WERI-Rb-1 (cell line): ENCODE measurements around the gene DRICH1.
"Not testable (repeated sequence)": the region's sequence is repeated elsewhere in the genome, so short reads cannot be mapped to it uniquely, and the experiment has no call there.

Experiments used
- DNase-seq: peaks from one replicate; pipeline ENCODE4 v3.0.0-alpha.2; 2020
- H3K27ac ChIP-seq: fragments of 250-450 bp; sonication (Bioruptor Pico); 2 replicates; pipeline ENCODE4 v1.5.1; 2020; ENCODE audit warnings: mild to moderate bottlenecking, moderate library complexity
- H3K27me3 ChIP-seq: fragments of 250-450 bp; sonication (Bioruptor Pico); 2 replicates; pipeline ENCODE4 v1.5.1; 2021; ENCODE audit warnings: mild to moderate bottlenecking, low read depth, moderate library complexity; ENCODE audit not compliant: insufficient read depth, severe bottlenecking
- H3K36me3 ChIP-seq: fragments of 250-450 bp; sonication (Bioruptor Pico); 2 replicates; pipeline ENCODE4 v1.5.1; 2020; ENCODE audit warnings: mild to moderate bottlenecking, moderate library complexity
- H3K4me3 ChIP-seq: 2 replicates; pipeline ENCODE4 v1.5.1; 2011; ENCODE audit warnings: low read depth, mild to moderate bottlenecking, control low read depth, low read length
- H3K9me3 ChIP-seq: fragments of 250-450 bp; sonication (Bioruptor Pico); 2 replicates; pipeline ENCODE4 v1.5.1; 2021; ENCODE audit warnings: mild to moderate bottlenecking, moderate library complexity; ENCODE audit not compliant: severe bottlenecking
- TF ChIP-seq, protein P1 (sequence below): IDR thresholded peaks from 2 replicates; pipeline ENCODE4 v1.5.1; 2011; ENCODE audit warnings: low read depth, mild to moderate bottlenecking, control low read depth, inconsistent platforms, low read length

Gene DRICH1

DNA sequence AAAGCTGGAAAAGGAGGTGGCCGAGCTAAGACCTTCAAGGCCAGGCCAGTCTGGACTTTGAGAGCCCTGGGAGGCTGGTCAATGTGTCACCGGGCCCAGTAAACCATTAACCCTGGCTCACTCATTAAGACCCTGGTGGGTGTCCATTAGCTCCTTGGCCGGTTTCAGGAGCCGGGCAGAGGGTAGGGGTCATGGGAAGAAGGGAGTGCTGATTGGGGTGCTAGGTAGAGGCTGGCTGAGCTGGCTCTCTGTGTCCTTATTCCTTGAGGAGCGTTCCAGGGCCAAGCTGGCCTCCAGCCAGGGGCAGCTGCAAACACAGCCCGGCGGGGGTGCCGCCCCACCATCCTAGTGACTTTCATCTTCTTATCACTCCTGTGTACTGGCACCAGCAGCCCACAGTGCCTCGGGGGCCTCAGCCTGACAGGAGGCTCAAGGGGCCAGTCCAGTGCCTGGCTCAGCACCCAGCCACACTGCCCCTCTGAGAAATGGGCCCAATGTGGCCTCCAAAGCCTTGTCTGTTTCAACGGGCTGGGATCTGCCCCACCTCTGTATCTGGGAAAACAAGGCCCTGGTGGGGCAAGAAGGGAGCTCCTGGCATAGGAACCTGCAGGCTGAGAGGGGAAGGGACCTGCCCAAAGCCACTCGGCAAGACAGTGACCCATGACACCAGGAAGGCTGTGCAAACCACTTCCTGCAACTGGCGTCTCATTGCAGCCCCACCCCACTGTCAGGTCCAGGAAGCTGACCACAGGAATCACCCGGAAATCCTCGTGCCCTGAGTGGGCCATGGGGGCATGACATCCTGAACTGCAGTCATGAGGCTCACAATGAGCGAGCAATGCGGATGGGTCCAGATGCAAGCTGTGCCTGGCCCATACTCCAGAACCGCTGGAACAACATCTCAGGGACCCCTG is 43.6 kb upstream of the DRICH1 start:
- TF ChIP-seq, protein P1, sequence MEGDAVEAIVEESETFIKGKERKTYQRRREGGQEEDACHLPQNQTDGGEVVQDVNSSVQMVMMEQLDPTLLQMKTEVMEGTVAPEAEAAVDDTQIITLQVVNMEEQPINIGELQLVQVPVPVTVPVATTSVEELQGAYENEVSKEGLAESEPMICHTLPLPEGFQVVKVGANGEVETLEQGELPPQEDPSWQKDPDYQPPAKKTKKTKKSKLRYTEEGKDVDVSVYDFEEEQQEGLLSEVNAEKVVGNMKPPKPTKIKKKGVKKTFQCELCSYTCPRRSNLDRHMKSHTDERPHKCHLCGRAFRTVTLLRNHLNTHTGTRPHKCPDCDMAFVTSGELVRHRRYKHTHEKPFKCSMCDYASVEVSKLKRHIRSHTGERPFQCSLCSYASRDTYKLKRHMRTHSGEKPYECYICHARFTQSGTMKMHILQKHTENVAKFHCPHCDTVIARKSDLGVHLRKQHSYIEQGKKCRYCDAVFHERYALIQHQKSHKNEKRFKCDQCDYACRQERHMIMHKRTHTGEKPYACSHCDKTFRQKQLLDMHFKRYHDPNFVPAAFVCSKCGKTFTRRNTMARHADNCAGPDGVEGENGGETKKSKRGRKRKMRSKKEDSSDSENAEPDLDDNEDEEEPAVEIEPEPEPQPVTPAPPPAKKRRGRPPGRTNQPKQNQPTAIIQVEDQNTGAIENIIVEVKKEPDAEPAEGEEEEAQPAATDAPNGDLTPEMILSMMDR, result no peak
- Histone ChIP-seq H3K9me3 (no peaks in the 10 kb centered on the region), H3K36me3 (no peaks in the 10 kb centered on the region), H3K27ac (no peak overlapping the region), H3K4me3 (no peak overlapping the region), H3K27me3 (no peaks in the 10 kb centered on the region)
- DNase-seq, result no peak

DNA sequence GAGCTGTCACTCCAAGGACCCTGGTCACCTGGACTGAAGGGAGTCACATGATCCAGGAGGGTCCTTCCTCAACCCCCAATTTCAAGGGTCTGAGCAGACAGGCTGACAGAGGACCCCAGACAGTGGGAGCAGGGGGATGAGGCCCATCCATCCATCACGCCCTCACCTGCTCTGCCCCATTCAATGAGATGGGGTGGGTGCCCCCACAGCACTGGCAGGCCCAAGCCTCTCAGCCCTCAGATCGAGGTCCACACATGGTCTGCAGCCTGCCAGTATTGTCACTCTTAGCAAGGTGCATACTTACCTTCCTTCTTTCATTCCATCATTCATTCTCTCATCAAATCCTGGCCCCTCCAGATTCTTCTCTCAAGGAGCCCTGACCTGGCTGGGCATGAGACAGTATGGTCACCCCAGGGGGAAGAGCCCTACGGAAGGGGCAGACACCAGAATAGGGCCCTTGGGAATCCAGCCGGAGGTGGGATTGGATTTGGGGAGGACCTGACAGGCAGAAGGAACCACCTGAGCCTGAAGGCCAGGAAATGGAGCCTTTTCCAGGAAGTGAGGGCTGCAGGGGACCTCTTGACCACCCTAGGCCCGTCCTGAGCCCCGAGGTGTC is 42.9 kb upstream of the DRICH1 start:
- H3K4me3 ChIP-seq, H3K27me3 ChIP-seq, H3K27ac ChIP-seq, DNase-seq, H3K9me3 ChIP-seq, H3K36me3 ChIP-seq: not testable (repeated sequence)

GRCh38 chr22:23673826-23674690 is 41.9 kb upstream of the DRICH1 start:
- TF ChIP-seq, protein P1, result no peak
- Histone ChIP-seq H3K27me3 (no peaks in the 10 kb centered on the region), H3K9me3 (no peaks in the 10 kb centered on the region), H3K27ac (peak overlapping the region; percentile 40), H3K4me3 (no peak overlapping the region), H3K36me3 (no peaks in the 10 kb centered on the region)
- DNase-seq, result peak; percentile 30

DNA sequence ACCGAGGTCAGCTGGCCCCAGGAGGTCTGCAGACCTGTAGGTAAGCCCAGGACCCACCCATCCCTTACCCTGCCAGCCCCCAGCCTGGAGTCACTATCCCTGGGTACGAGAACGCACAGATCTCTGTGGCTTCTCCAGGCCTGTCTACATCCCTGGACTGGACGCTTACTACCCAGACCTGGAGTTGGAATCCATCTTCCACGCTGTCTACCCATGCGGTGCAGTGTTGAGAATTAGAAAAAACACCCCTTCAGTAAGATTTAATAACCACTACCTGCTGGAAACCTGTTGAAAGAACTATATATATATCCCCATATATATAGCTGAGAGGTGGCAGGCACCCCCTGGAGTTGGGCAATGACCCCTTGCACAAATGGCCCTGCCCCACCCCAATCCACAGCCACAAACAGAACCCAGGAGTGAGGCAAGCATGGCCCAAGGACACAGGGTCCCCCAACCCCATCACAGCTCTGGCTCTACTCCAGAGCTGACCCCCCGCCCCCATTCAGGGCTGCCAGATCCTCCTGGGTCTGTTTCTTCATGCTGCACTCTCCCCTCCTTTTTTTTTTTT is 41.0 kb upstream of the DRICH1 start:
- TF ChIP-seq, protein P1, result no peak
- DNase-seq, result peak; percentile 53

DNA sequence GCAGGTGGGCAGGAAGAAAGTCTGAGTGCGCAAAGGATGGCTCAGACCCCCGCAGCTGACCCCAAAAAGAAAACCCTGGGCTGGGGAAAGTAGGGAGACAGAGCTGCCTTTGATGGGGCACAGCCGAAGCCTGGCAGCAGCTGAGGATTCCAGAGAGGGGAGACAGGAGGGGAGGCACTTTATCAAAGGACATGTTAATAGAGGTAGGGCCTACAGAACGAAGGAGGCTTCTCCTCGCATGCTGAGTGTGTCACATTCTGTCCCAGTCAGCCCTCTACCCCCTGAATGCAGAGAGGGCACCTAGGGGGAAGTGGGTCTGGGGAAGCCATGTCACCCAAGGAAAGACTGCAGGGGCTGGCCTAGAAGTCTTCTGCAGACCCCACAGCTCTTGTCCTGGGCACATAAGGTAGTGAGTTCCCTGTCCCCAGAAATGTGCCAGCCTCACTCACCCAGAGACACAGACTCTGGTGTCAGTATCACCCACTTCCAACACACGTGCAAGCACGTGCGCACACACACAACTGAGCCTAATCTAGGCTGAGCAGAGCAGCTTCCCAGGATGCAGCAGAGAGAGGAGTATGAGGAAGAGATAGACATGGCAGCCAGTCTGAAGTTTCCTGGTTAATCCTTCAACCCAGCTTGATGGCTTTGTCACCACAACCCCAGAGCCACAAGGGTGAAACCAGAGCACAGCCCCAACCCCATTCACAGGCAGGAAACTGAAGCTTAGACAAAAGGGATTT is 40.4 kb upstream of the DRICH1 start:
- H3K9me3 ChIP-seq, H3K36me3 ChIP-seq, H3K4me3 ChIP-seq, H3K27me3 ChIP-seq: not testable (repeated sequence)
- H3K27ac ChIP-seq, result peak overlapping the region; percentile 72
- peak; percentile 33 for DNase-seq

More for the DNA sequence above, 41.0 kb upstream of the DRICH1 start:
- no peaks in the 10 kb centered on the region for H3K36me3 ChIP-seq
- no peaks in the 10 kb centered on the region for H3K27me3 ChIP-seq
- H3K4me3 ChIP-seq, result no peak overlapping the region
- peak overlapping the region; percentile 72 for H3K27ac ChIP-seq
- H3K9me3 ChIP-seq, result no peaks in the 10 kb centered on the region

GRCh38 chr22:23671387-23671786 is 39.3 kb upstream of the DRICH1 start:
- H3K36me3 ChIP-seq, result not testable (repeated sequence)

More at GRCh38 chr22:23671387-23671786, 39.3 kb upstream of the DRICH1 start:
- H3K4me3 ChIP-seq, H3K27ac ChIP-seq, H3K27me3 ChIP-seq, DNase-seq, H3K9me3 ChIP-seq: not testable (repeated sequence)
